ENCODE measurements around the gene IGFBP7.

GRCh38 chr4:57125996-57126395, 15.8 kb upstream of the IGFBP7 start:
- TF ChIP-seq POLR2A (IDR thresholded peaks at IDR 0.05): no peak
- TF ChIP-seq, protein P1, sequence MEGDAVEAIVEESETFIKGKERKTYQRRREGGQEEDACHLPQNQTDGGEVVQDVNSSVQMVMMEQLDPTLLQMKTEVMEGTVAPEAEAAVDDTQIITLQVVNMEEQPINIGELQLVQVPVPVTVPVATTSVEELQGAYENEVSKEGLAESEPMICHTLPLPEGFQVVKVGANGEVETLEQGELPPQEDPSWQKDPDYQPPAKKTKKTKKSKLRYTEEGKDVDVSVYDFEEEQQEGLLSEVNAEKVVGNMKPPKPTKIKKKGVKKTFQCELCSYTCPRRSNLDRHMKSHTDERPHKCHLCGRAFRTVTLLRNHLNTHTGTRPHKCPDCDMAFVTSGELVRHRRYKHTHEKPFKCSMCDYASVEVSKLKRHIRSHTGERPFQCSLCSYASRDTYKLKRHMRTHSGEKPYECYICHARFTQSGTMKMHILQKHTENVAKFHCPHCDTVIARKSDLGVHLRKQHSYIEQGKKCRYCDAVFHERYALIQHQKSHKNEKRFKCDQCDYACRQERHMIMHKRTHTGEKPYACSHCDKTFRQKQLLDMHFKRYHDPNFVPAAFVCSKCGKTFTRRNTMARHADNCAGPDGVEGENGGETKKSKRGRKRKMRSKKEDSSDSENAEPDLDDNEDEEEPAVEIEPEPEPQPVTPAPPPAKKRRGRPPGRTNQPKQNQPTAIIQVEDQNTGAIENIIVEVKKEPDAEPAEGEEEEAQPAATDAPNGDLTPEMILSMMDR (IDR thresholded peaks at IDR 0.05): no peak

Data from uterus (tissue), 2 donors.